Activated CD8-positive, alpha-beta memory T cell treated with anti-CD3 and anti-CD28 coated beads, Interleukin-2, amount 50 U/mL, for 1 hour (primary cell): ENCODE measurements around the gene PLPP7.

Experiments
- DNase-seq: peaks from one replicate; pipeline ENCODE4 v3.0.0-alpha.2; 2020; ENCODE audit errors: extremely low read depth

Gene PLPP7

GRCh38 chr9:131281119-131281965 lies 8.2 kb upstream of the PLPP7 start:
- DNase-seq = no peak

- DNase-seq = no peak
These were observed 7.3 kb upstream of the PLPP7 start for GRCh38 chr9:131282175-131282574.

- DNase-seq = no peak
These were observed 6.7 kb upstream of the PLPP7 start for GRCh38 chr9:131282688-131283422.

- DNase-seq = no peak
These were observed 4.7 kb upstream of the PLPP7 start for GRCh38 chr9:131284856-131285255.

GRCh38 chr9:131287359-131287758 lies 2.2 kb upstream of the PLPP7 start:
- DNase-seq = no peak

GRCh38 chr9:131288217-131288616 lies 1.3 kb upstream of the PLPP7 start:
- DNase-seq = no peak

- DNase-seq = no peak
These were observed 678 bp downstream of the PLPP7 start for GRCh38 chr9:131290036-131290766.

- DNase-seq = no peak
These were observed 1.3 kb downstream of the PLPP7 start for GRCh38 chr9:131290767-131291370.

- no peak for DNase-seq
These were observed 2.3 kb downstream of the PLPP7 start for GRCh38 chr9:131291795-131292315.

GRCh38 chr9:131292937-131293336 lies 3.4 kb downstream of the PLPP7 start:
- no peak for DNase-seq

GRCh38 chr9:131296460-131296859 lies 6.9 kb downstream of the PLPP7 start:
- no peak for DNase-seq

- DNase-seq = no peak
These were observed 7.5 kb downstream of the PLPP7 start for GRCh38 chr9:131296906-131297500.

- DNase-seq = no peak
These were observed 8.4 kb downstream of the PLPP7 start for GRCh38 chr9:131297903-131298302.

GRCh38 chr9:131298341-131298740 lies 8.8 kb downstream of the PLPP7 start:
- no peak for DNase-seq

- DNase-seq = no peak
These were observed 9.3 kb downstream of the PLPP7 start for GRCh38 chr9:131298816-131299215.

- no peak for DNase-seq
These were observed 9.9 kb downstream of the PLPP7 start for GRCh38 chr9:131299346-131299960.

GRCh38 chr9:131299961-131300347 lies 10.4 kb downstream of the PLPP7 start:
- no peak for DNase-seq

- DNase-seq = no peak
These were observed 10.9 kb downstream of the PLPP7 start for GRCh38 chr9:131300444-131300843.

GRCh38 chr9:131302244-131303075 lies 12.9 kb downstream of the PLPP7 start:
- no peak for DNase-seq
